CD4-positive, CD25-positive, alpha-beta regulatory T cell (primary cell): ENCODE data around the gene GALNT4. TPM values are rescaled to one million over a fixed set of nuclear protein-coding genes. Genes with fewer than 3 reads are reported as not detected.

Experiments
- ATAC-seq, 2 donors: fragments of 150-1000 bp; cut with Tn5 transposase; one replicate each; pipeline ENCODE4 v1.10.0; 2021; ENCODE audit warnings: low read depth in 2 of 2, moderate number of reproducible peaks in 2 of 2, moderate library complexity in 1 of 2
- DNase-seq, 3 donors: peaks; one replicate each; pipeline versions ENCODE4 v3.0.0 to v3.0.0-alpha.2; 2012 to 2022; ENCODE audit warnings: mixed read lengths in 1 of 3
- H3K27ac ChIP-seq: one replicate; pipeline ENCODE4 v1.7.0; 2013; ENCODE audit warnings: mild to moderate bottlenecking, low read length; ENCODE audit not compliant: insufficient read depth, poor library complexity, severe bottlenecking
- H3K27me3 ChIP-seq: one replicate; pipeline ENCODE4 v1.7.0; 2013; ENCODE audit warnings: low read length; ENCODE audit not compliant: control insufficient read depth, insufficient read depth
- H3K36me3 ChIP-seq: one replicate; pipeline ENCODE4 v1.7.0; 2013; ENCODE audit warnings: mild to moderate bottlenecking, low read length, moderate library complexity; ENCODE audit not compliant: control insufficient read depth, insufficient read depth
- H3K4me1 ChIP-seq: 2 replicates; pipeline ENCODE4 v1.7.0; 2013; ENCODE audit warnings: mild to moderate bottlenecking, low read length; ENCODE audit not compliant: insufficient read depth, control insufficient read depth, poor library complexity, severe bottlenecking
- H3K4me3 ChIP-seq: one replicate; pipeline ENCODE4 v1.7.0; 2013; ENCODE audit warnings: low read depth, mild to moderate bottlenecking, low read length, moderate library complexity
- H3K9me3 ChIP-seq, 2 experiments: 1 replicate in 1 of 2; 2 replicates in 1 of 2; pipeline ENCODE4 v1.7.0; 2013; ENCODE audit warnings: low read length in 2 of 2, mild to moderate bottlenecking in 1 of 2, moderate library complexity in 1 of 2; ENCODE audit not compliant: control insufficient read depth in 2 of 2
- H3K27ac Mint-ChIP-seq, 3 donors: one replicate each; pipeline ENCODE4 v1.8.0; 2020 to 2022; ENCODE audit warnings: mild to moderate bottlenecking in 3 of 3, mixed read lengths in 3 of 3, moderate library complexity in 2 of 3
- H3K27me3 Mint-ChIP-seq: one replicate; pipeline ENCODE4 v1.8.0; 2022; ENCODE audit warnings: mild to moderate bottlenecking, mixed read lengths
- H3K36me3 Mint-ChIP-seq: one replicate; pipeline ENCODE4 v1.8.0; 2020; ENCODE audit warnings: mixed read lengths
- H3K4me1 Mint-ChIP-seq, 4 donors: one replicate each; pipeline ENCODE4 v1.8.0; 2020 to 2022; ENCODE audit warnings: mixed read lengths in 4 of 4, mild to moderate bottlenecking in 1 of 4
- H3K4me3 Mint-ChIP-seq, 4 donors: one replicate each; pipeline ENCODE4 v1.8.0; 2020 to 2022; ENCODE audit warnings: mild to moderate bottlenecking in 4 of 4, mixed read lengths in 4 of 4, moderate library complexity in 3 of 4
- H3K9me3 Mint-ChIP-seq, 7 donors: one replicate each; pipeline ENCODE4 v1.8.0; 2020 to 2022; ENCODE audit warnings: mixed read lengths in 7 of 7, mild to moderate bottlenecking in 3 of 7, moderate library complexity in 2 of 7
- polyA plus RNA-seq, 4 donors: library from polyadenylated mRNA; unstranded; fragments of 300-500 nt; fragmentation: Illumina TruSeq; gene quantifications; one replicate each; pipeline ENCODE4 v1.2.3, GENCODE V29; 2021
- total RNA-seq: library from RNA; stranded (reverse); gene quantifications from one replicate; pipeline ENCODE4 v1.2.3, GENCODE V29; 2022

The GALNT4 gene
- total and polyA plus RNA-seq, 5 donors from 2014 or later = 5.0 to 8.8 (median 5.9) TPM

DNA sequence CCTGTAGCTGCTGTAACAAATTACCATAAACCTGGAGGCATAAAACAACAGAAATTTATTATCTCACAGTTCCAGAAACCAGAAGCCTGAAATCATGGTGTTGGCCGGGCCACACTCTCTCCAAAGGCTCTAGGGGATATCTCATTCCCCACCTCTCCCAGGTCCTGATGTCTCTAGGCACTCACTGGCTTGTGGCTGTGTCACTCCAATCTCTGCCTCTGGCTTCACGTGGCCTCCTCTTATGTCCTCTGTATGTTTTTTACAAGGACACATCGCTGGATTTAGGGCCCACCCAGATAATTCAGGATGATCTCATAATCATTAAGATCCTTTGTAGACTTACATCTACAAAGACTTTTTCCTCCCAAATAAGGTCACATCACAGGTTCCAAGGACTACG is 8.0 kb downstream of the GALNT4 start:
- no peak overlapping the region for H3K27ac Mint-ChIP-seq
- peaks cover 14 to 35% (median 22%) of the 10 kb centered on the region in 4 donors for H3K4me1 Mint-ChIP-seq
- peaks cover 8% of the 10 kb centered on the region for H3K4me1 ChIP-seq
- no peak for DNase-seq
- no peak for ATAC-seq
- no peaks in the 10 kb centered on the region for H3K9me3 Mint-ChIP-seq
- H3K36me3 ChIP-seq = no peaks in the 10 kb centered on the region
- H3K27ac ChIP-seq = no peak overlapping the region
- H3K9me3 ChIP-seq = no peaks in the 10 kb centered on the region
- H3K27me3 Mint-ChIP-seq = no peaks in the 10 kb centered on the region
- H3K4me3 ChIP-seq = no peak overlapping the region
- H3K36me3 Mint-ChIP-seq = peaks cover 11% of the 10 kb centered on the region
- H3K27me3 ChIP-seq = no peaks in the 10 kb centered on the region
- no peak overlapping the region for H3K4me3 Mint-ChIP-seq

- no peaks in the 10 kb centered on the region for H3K9me3 ChIP-seq
- H3K27me3 Mint-ChIP-seq = no peaks in the 10 kb centered on the region
- H3K27me3 ChIP-seq = no peaks in the 10 kb centered on the region
- H3K36me3 ChIP-seq = no peaks in the 10 kb centered on the region
- no peak overlapping the region for H3K27ac Mint-ChIP-seq
- DNase-seq = peak in 1 of 3 donors; percentile 38
- no peak overlapping the region for H3K27ac ChIP-seq
- peaks cover 7% of the 10 kb centered on the region for H3K36me3 Mint-ChIP-seq
- no peaks in the 10 kb centered on the region for H3K4me1 ChIP-seq
- no peak for ATAC-seq
- H3K4me1 Mint-ChIP-seq = peaks cover 7 to 26% (median 19%) of the 10 kb centered on the region in 4 donors
- H3K9me3 Mint-ChIP-seq = no peaks in the 10 kb centered on the region
- H3K4me3 ChIP-seq = no peak overlapping the region
- H3K4me3 Mint-ChIP-seq = no peak overlapping the region
Observed at GRCh38 chr12:89514751-89515150, 9.8 kb downstream of the GALNT4 start.

- no peaks in the 10 kb centered on the region for H3K9me3 ChIP-seq
- H3K36me3 ChIP-seq = no peaks in the 10 kb centered on the region
- no peaks in the 10 kb centered on the region for H3K4me1 ChIP-seq
- no peaks in the 10 kb centered on the region for H3K27me3 ChIP-seq
- Mint-ChIP-seq H3K4me1 (peaks cover 5 to 17% (median 15%) of the 10 kb centered on the region in 4 donors), H3K4me3 (no peak overlapping the region), H3K36me3 (peaks cover 7% of the 10 kb centered on the region), H3K27ac (peak overlapping the region in 1 of 3 donors; percentile 45), H3K9me3 (no peaks in the 10 kb centered on the region), H3K27me3 (no peaks in the 10 kb centered on the region)
- ATAC-seq (no peak), DNase-seq (no peak)
- H3K4me3 ChIP-seq = no peak overlapping the region
- no peak overlapping the region for H3K27ac ChIP-seq
Observed at GRCh38 chr12:89513544-89513943, 11.1 kb downstream of the GALNT4 start.

DNA sequence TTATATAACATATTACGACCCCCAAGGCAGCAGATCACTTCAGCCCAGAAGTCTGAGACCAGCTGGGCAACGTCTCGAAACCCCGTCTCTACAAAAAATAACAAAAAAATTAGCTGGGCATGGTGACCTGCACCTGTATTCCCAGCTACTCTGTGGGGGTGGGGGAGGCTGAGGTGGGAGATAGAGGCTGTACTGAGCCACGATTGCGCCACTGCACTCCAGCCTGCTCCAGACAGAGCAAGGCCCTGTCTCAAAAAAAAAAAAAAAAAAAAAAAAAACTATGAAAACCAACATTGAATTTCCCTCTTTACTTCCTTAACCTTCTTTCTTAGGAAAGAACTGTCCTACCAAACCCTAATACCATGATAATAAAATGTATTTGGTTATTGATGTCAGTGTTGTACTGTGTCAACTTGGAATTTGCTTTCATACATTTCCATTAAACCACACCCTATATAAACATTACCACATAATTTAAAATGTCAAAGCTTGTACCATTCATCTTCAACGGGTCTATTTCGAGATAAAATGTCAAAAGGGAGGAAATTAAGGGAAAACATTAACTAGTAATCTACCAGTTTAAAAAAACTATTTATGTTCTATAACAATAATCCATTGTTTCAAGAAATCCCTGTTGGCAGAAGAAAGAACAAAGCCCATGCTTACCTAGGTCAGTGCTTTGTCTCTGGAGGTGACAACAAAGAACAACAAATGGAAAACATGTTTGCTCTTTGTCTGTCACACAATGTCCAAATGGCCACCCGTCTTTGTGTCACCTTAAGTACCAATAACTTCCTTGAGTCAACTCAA is 17.4 kb downstream of the GALNT4 start:
- Mint-ChIP-seq H3K4me3 (no peak overlapping the region), H3K9me3 (no peaks in the 10 kb centered on the region), H3K27ac (no peak overlapping the region), H3K36me3 (peaks cover 11% of the 10 kb centered on the region), H3K4me1 (peaks cover 4 to 21% (median 14%) of the 10 kb centered on the region in 4 donors), H3K27me3 (no peaks in the 10 kb centered on the region)
- Histone ChIP-seq H3K4me3 (no peak overlapping the region), H3K36me3 (no peaks in the 10 kb centered on the region), H3K4me1 (no peaks in the 10 kb centered on the region), H3K27ac (no peak overlapping the region), H3K9me3 (no peaks in the 10 kb centered on the region), H3K27me3 (no peaks in the 10 kb centered on the region)
- no peak for DNase-seq
- no peak for ATAC-seq

- ATAC-seq (no peak), DNase-seq (no peak)
- no peak overlapping the region for H3K27ac ChIP-seq
- Mint-ChIP-seq H3K27me3 (no peaks in the 10 kb centered on the region), H3K4me1 (peaks cover 0 to 24% (median 16%) of the 10 kb centered on the region in 4 donors), H3K4me3 (no peak overlapping the region), H3K27ac (peak overlapping the region in 2 of 3 donors; percentile 16 to 74), H3K36me3 (peaks cover 11% of the 10 kb centered on the region), H3K9me3 (no peaks in the 10 kb centered on the region)
- no peak overlapping the region for H3K4me3 ChIP-seq
- no peaks in the 10 kb centered on the region for H3K4me1 ChIP-seq
- H3K27me3 ChIP-seq = no peaks in the 10 kb centered on the region
- H3K36me3 ChIP-seq = no peaks in the 10 kb centered on the region
- H3K9me3 ChIP-seq = no peaks in the 10 kb centered on the region
Observed at GRCh38 chr12:89506050-89506449, 18.5 kb downstream of the GALNT4 start.

- ATAC-seq (no peak), DNase-seq (no peak)
- Mint-ChIP-seq H3K36me3 (peaks cover 18% of the 10 kb centered on the region), H3K27ac (no peak overlapping the region), H3K4me3 (no peak overlapping the region), H3K27me3 (no peaks in the 10 kb centered on the region), H3K9me3 (no peaks in the 10 kb centered on the region), H3K4me1 (peaks cover 0 to 20% (median 13%) of the 10 kb centered on the region in 4 donors)
- H3K4me3 ChIP-seq = no peak overlapping the region
- H3K27me3 ChIP-seq = no peaks in the 10 kb centered on the region
- no peak overlapping the region for H3K27ac ChIP-seq
- peaks cover 5% of the 10 kb centered on the region for H3K36me3 ChIP-seq
- H3K9me3 ChIP-seq = no peaks in the 10 kb centered on the region
- no peaks in the 10 kb centered on the region for H3K4me1 ChIP-seq
Observed at GRCh38 chr12:89504560-89505346, 19.8 kb downstream of the GALNT4 start.

DNA sequence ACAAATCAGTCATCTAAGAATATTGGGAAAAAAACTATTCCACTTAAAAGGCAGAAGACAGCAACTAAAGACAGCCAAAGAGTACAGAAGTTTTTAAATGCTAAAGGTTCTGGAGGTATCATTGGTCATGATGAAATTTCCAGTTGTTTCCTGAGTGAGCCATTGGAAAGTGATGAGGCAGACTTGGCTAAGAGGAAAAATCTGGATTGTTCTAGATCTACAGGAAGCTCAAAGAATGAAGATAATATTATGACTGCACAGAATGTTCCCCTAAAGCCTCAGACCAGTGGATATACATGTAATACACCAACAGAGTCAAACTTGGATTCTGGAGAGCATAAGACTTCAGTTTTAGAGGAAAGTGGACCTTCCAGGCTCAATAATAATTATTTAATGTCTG is 22.8 kb downstream of the GALNT4 start:
- H3K27me3 Mint-ChIP-seq = no peaks in the 10 kb centered on the region
- H3K27ac ChIP-seq = no peak overlapping the region
- H3K27ac Mint-ChIP-seq = no peak overlapping the region
- DNase-seq = no peak
- peaks cover 35% of the 10 kb centered on the region for H3K36me3 Mint-ChIP-seq
- peaks cover 8% of the 10 kb centered on the region for H3K36me3 ChIP-seq
- H3K4me3 Mint-ChIP-seq = peak overlapping the region in 1 of 4 donors; percentile 27
- no peaks in the 10 kb centered on the region for H3K9me3 Mint-ChIP-seq
- no peaks in the 10 kb centered on the region for H3K27me3 ChIP-seq
- H3K9me3 ChIP-seq = no peaks in the 10 kb centered on the region
- H3K4me3 ChIP-seq = no peak overlapping the region
- ATAC-seq = no peak
- no peaks in the 10 kb centered on the region for H3K4me1 ChIP-seq
- H3K4me1 Mint-ChIP-seq = peaks cover 0 to 17% (median 12%) of the 10 kb centered on the region in 4 donors
